NT2/D1 (cell line): ENCODE results near the gene RPTOR.

Experiments
- DNase-seq: peaks from one replicate; pipeline ENCODE4 v3.0.0-alpha.2; 2011; ENCODE audit warnings: low read depth, low spot score
- H3K27me3 ChIP-seq: 2 replicates; pipeline ENCODE4 v1.6.0; 2011; ENCODE audit warnings: mild to moderate bottlenecking; ENCODE audit not compliant: insufficient read length, insufficient read depth
- H3K36me3 ChIP-seq: 2 replicates; pipeline ENCODE4 v1.6.1; 2011; ENCODE audit warnings: mild to moderate bottlenecking, low read length, mixed read lengths; ENCODE audit not compliant: insufficient read depth, insufficient read length
- H3K4me1 ChIP-seq: 2 replicates; pipeline ENCODE4 v1.5.1; 2011; ENCODE audit not compliant: insufficient read depth, insufficient read length
- H3K4me3 ChIP-seq: 2 replicates; pipeline ENCODE4 v1.5.1; 2011; ENCODE audit warnings: low read depth; ENCODE audit not compliant: insufficient read length
- H3K9ac ChIP-seq: 2 replicates; pipeline ENCODE4 v1.6.0; 2011; ENCODE audit warnings: low read depth; ENCODE audit not compliant: insufficient read length
- H3K9me3 ChIP-seq: 2 replicates; pipeline ENCODE4 v1.5.1; 2011; ENCODE audit warnings: mild to moderate bottlenecking, low read length; ENCODE audit not compliant: insufficient read depth
- SUZ12 ChIP-seq: IDR thresholded peaks from 2 replicates; pipeline ENCODE4 v1.6.1; 2011; ENCODE audit not compliant: insufficient read length, insufficient read depth; ENCODE audit errors: extremely low read depth
- YY1 ChIP-seq: IDR thresholded peaks from 2 replicates; pipeline ENCODE4 v1.6.1; 2011; ENCODE audit not compliant: insufficient read length, insufficient read depth
- ZNF274 ChIP-seq: IDR thresholded peaks from 2 replicates; pipeline ENCODE4 v1.6.1; 2011; ENCODE audit warnings: mild to moderate bottlenecking, low read depth, low read length

The RPTOR gene

GRCh38 chr17:80659651-80660050, 115.0 kb downstream of the RPTOR start:
- Histone ChIP-seq H3K4me3 (no peak overlapping the region), H3K36me3 (no peaks in the 10 kb centered on the region), H3K4me1 (peaks cover 9% of the 10 kb centered on the region), H3K9me3 (no peaks in the 10 kb centered on the region), H3K27me3 (no peaks in the 10 kb centered on the region), H3K9ac (no peak overlapping the region)
- TF ChIP-seq ZNF274 (no peak), SUZ12 (no peak), YY1 (no peak)
- DNase-seq = no peak

- DNase-seq = no peak
- peaks cover 9% of the 10 kb centered on the region for H3K4me1 ChIP-seq
- H3K36me3 ChIP-seq = no peaks in the 10 kb centered on the region
- TF ChIP-seq SUZ12 (no peak), ZNF274 (no peak), YY1 (no peak)
- no peak overlapping the region for H3K9ac ChIP-seq
- H3K4me3 ChIP-seq = no peak overlapping the region
- H3K9me3 ChIP-seq = no peaks in the 10 kb centered on the region
- no peaks in the 10 kb centered on the region for H3K27me3 ChIP-seq
Measured at GRCh38 chr17:80660527-80661198, 116.0 kb downstream of the RPTOR start.

- H3K4me1 ChIP-seq = peaks cover 9% of the 10 kb centered on the region
- no peak for DNase-seq
Measured at GRCh38 chr17:80662557-80662956, 117.9 kb downstream of the RPTOR start.

GRCh38 chr17:80663781-80664206, 119.2 kb downstream of the RPTOR start:
- Histone ChIP-seq H3K27me3 (no peaks in the 10 kb centered on the region), H3K4me3 (no peak overlapping the region), H3K36me3 (peaks cover 10% of the 10 kb centered on the region), H3K9ac (no peak overlapping the region), H3K9me3 (no peaks in the 10 kb centered on the region), H3K4me1 (peaks cover 12% of the 10 kb centered on the region)
- no peak for TF ChIP-seq ZNF274
- no peak for TF ChIP-seq SUZ12
- TF ChIP-seq YY1 = no peak
- DNase-seq = no peak

More at GRCh38 chr17:80662557-80662956, 117.9 kb downstream of the RPTOR start:
- TF ChIP-seq YY1 (no peak), SUZ12 (no peak), ZNF274 (no peak)
- no peaks in the 10 kb centered on the region for H3K9me3 ChIP-seq
- no peaks in the 10 kb centered on the region for H3K27me3 ChIP-seq
- peaks cover 10% of the 10 kb centered on the region for H3K36me3 ChIP-seq
- no peak overlapping the region for H3K9ac ChIP-seq
- no peak overlapping the region for H3K4me3 ChIP-seq

- Histone ChIP-seq H3K9me3 (no peaks in the 10 kb centered on the region), H3K4me1 (peaks cover 16% of the 10 kb centered on the region), H3K27me3 (no peaks in the 10 kb centered on the region), H3K36me3 (peaks cover 10% of the 10 kb centered on the region), H3K4me3 (no peak overlapping the region), H3K9ac (no peak overlapping the region)
- TF ChIP-seq SUZ12 (no peak), YY1 (no peak), ZNF274 (no peak)
- DNase-seq = no peak
Measured at GRCh38 chr17:80664217-80664790, 119.7 kb downstream of the RPTOR start.

- Histone ChIP-seq H3K9ac (no peak overlapping the region), H3K4me1 (peaks cover 16% of the 10 kb centered on the region), H3K9me3 (no peaks in the 10 kb centered on the region), H3K27me3 (no peaks in the 10 kb centered on the region), H3K4me3 (no peak overlapping the region), H3K36me3 (peaks cover 10% of the 10 kb centered on the region)
- TF ChIP-seq SUZ12 = no peak
- TF ChIP-seq ZNF274 = no peak
- no peak for TF ChIP-seq YY1
- DNase-seq = no peak
Measured at GRCh38 chr17:80665792-80666191, 121.2 kb downstream of the RPTOR start.

- TF ChIP-seq ZNF274 (no peak), YY1 (no peak)
- Histone ChIP-seq H3K36me3 (peaks cover 10% of the 10 kb centered on the region), H3K9me3 (no peaks in the 10 kb centered on the region), H3K27me3 (no peaks in the 10 kb centered on the region), H3K4me1 (peaks cover 16% of the 10 kb centered on the region), H3K9ac (no peak overlapping the region), H3K4me3 (no peak overlapping the region)
- DNase-seq = no peak
Measured at GRCh38 chr17:80666867-80667266, 122.2 kb downstream of the RPTOR start.
